DOHH2 (cell line): ENCODE results near the gene PACSIN1.

Experiments
- H3F3A ChIP-seq: fragments of 200-600 bp; sonication (generic), shearing (Covaris generic); 2 replicates; pipeline ENCODE4 v1.6.0; 2016; ENCODE audit warnings: antibody characterized with exemption, mild to moderate bottlenecking; ENCODE audit not compliant: control insufficient read depth, insufficient read depth
- H3K27ac ChIP-seq: fragments of 200-600 bp; sonication (generic); 2 replicates; pipeline ENCODE4 v1.5.1; 2014; ENCODE audit warnings: low read depth, mild to moderate bottlenecking, low read length, moderate library complexity
- H3K27me3 ChIP-seq: fragments of 200-600 bp; sonication (generic); 2 replicates; pipeline ENCODE4 v1.6.1; 2014; ENCODE audit warnings: mild to moderate bottlenecking, low read length, mixed read lengths; ENCODE audit not compliant: control insufficient read depth
- H3K36me3 ChIP-seq: fragments of 200-600 bp; sonication (generic); 2 replicates; pipeline ENCODE4 v1.6.1; 2014; ENCODE audit warnings: mild to moderate bottlenecking, low read length, moderate library complexity, mixed read lengths; ENCODE audit not compliant: control insufficient read depth
- H3K4me1 ChIP-seq: fragments of 200-600 bp; sonication (generic); 2 replicates; pipeline ENCODE4 v1.6.1; 2014; ENCODE audit warnings: mild to moderate bottlenecking, low read length, mixed read lengths; ENCODE audit not compliant: control insufficient read depth
- H3K4me2 ChIP-seq: fragments of 200-600 bp; sonication (generic); 2 replicates; pipeline ENCODE4 v1.6.0; 2014; ENCODE audit warnings: mild to moderate bottlenecking, low read length, moderate library complexity
- H3K4me3 ChIP-seq: fragments of 200-600 bp; sonication (generic); 2 replicates; pipeline ENCODE4 v1.5.1; 2014; ENCODE audit warnings: mild to moderate bottlenecking, low read length, mixed read lengths
- H3K79me2 ChIP-seq: fragments of 200-600 bp; sonication (generic); 2 replicates; pipeline ENCODE4 v1.6.1; 2014; ENCODE audit warnings: mild to moderate bottlenecking, low read length, mixed read lengths; ENCODE audit not compliant: control insufficient read depth
- H3K9me2 ChIP-seq: fragments of 200-600 bp; sonication (generic); replicated peaks from 2 replicates; pipeline ENCODE4 v1.6.1; 2014; ENCODE audit warnings: mild to moderate bottlenecking, low read length, mixed read lengths; ENCODE audit not compliant: control insufficient read depth
- H3K9me3 ChIP-seq: fragments of 200-600 bp; sonication (generic); 2 replicates; pipeline ENCODE4 v1.6.1; 2014; ENCODE audit warnings: antibody characterized with exemption, low read length, mixed read lengths; ENCODE audit not compliant: control insufficient read depth, insufficient read depth
- H4K20me1 ChIP-seq: fragments of 200-600 bp; sonication (generic); 2 replicates; pipeline ENCODE4 v1.6.0; 2014; ENCODE audit warnings: low read depth, mild to moderate bottlenecking, antibody characterized with exemption, low read length, moderate library complexity; ENCODE audit not compliant: control insufficient read depth, insufficient read depth
- CTCF ChIP-seq: fragments of 200-600 bp; sonication (generic); IDR thresholded peaks from one replicate; pipeline ENCODE4 v1.5.1; 2014; ENCODE audit warnings: antibody characterized with exemption, mild to moderate bottlenecking, low read depth, low read length; ENCODE audit not compliant: poor library complexity, severe bottlenecking
- EZH2phosphoT487 ChIP-seq: fragments of 200-600 bp; sonication (generic); IDR thresholded peaks from 2 replicates; pipeline ENCODE4 v1.6.1; 2017; ENCODE audit warnings: borderline replicate concordance, mild to moderate bottlenecking, antibody characterized with exemption, low read length, moderate library complexity, mixed read lengths

Gene PACSIN1

DNA sequence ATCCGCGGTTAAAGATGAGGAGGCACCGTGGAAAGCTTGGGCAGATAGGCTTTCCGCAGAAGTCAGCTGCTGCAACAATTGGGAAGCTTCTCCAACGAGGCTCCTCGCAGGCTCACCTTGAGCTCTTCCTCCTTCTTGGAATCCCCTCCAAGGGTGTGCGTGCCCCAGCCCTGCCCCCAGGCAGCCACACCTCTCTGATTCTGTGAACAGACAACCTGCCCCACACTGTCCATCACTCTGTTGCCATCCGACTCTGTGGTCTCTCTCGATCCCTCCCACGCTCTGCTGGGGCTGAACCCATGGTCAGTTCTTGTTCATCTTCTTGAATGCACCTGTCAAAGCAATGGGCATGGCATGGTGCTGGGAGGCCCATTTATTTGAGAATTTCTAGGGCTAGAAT is 31.5 kb downstream of the PACSIN1 start:
- Histone ChIP-seq H3K4me3 (no peak overlapping the region), H3K4me1 (no peaks in the 10 kb centered on the region), H3K4me2 (no peak overlapping the region), H3K9me3 (no peaks in the 10 kb centered on the region), H3K9me2 (no peaks in the 10 kb centered on the region), H3K27me3 (no peaks in the 10 kb centered on the region), H3F3A (no peaks in the 10 kb centered on the region), H3K27ac (no peak overlapping the region), H4K20me1 (no peaks in the 10 kb centered on the region), H3K79me2 (no peaks in the 10 kb centered on the region), H3K36me3 (no peaks in the 10 kb centered on the region)
- no peak for TF ChIP-seq CTCF
- TF ChIP-seq EZH2phosphoT487 = no peak

DNA sequence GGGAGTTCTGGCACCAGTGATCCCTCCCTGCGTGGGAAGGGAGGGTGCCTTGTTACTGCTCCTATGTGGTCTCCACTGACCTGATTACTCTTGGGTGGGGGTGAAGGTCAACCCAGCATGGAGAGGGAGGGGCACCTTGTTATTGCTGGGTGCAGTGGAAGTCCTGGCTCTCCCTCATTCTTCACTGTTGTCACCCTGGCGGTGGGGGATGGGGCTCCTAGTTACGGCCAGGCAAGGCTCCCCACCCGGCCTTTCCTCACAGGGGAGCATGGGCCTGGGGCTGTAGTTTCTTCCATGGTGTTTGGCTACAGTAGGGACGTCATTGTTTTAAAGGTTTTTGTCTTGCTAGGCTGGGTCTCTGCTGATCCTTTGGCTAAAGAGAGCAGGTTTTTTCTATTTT is 40.8 kb downstream of the PACSIN1 start:
- no peaks in the 10 kb centered on the region for H3K36me3 ChIP-seq
- no peaks in the 10 kb centered on the region for H3K27me3 ChIP-seq
- H3K27ac ChIP-seq = no peak overlapping the region
- H3F3A ChIP-seq = peaks cover 4% of the 10 kb centered on the region; the same call in 1 of the 2 replicates
- H3K4me2 ChIP-seq = no peak overlapping the region
- no peaks in the 10 kb centered on the region for H3K9me2 ChIP-seq
- 0 out of 2 replicates have a peak, but pooled peaks cover 7% of the 10 kb centered on the region for H3K9me3 ChIP-seq
- H3K4me1 ChIP-seq = no peaks in the 10 kb centered on the region
- H3K4me3 ChIP-seq = no peak overlapping the region
- H3K79me2 ChIP-seq = no peaks in the 10 kb centered on the region
- TF ChIP-seq EZH2phosphoT487 = no peak
- H4K20me1 ChIP-seq = no peaks in the 10 kb centered on the region

DNA sequence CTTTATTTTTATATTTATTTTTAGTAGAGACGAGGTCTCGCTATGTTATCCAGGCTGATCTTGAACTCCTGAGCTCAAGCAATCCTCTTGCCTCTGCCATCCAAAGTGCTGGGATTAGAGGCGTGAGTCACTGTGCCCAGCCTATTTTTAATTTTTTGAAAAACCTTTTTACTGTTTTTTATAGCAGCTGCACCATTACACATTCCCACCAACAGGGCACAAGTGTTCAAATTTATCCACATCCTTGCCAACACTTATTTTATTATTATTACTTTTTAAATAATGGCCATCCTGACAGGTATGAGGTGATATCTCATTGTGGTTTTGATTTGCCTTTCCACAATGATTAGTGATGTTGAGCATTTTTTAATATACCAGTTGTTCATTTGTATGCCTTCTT is 42.5 kb downstream of the PACSIN1 start:
- Histone ChIP-seq H4K20me1 (0 out of 2 replicates have a peak, but pooled peaks cover under 1% of the 10 kb centered on the region), H3K4me3 (no peak overlapping the region), H3K4me1 (no peaks in the 10 kb centered on the region), H3K9me3 (0 out of 2 replicates have a peak, but pooled peaks cover 7% of the 10 kb centered on the region), H3K27ac (no peak overlapping the region), H3F3A (peaks cover 4% of the 10 kb centered on the region; the same call in 1 of the 2 replicates), H3K4me2 (no peak overlapping the region), H3K36me3 (no peaks in the 10 kb centered on the region), H3K9me2 (no peaks in the 10 kb centered on the region), H3K79me2 (no peaks in the 10 kb centered on the region), H3K27me3 (no peaks in the 10 kb centered on the region)
- TF ChIP-seq EZH2phosphoT487 = no peak
- TF ChIP-seq CTCF = no peak

DNA sequence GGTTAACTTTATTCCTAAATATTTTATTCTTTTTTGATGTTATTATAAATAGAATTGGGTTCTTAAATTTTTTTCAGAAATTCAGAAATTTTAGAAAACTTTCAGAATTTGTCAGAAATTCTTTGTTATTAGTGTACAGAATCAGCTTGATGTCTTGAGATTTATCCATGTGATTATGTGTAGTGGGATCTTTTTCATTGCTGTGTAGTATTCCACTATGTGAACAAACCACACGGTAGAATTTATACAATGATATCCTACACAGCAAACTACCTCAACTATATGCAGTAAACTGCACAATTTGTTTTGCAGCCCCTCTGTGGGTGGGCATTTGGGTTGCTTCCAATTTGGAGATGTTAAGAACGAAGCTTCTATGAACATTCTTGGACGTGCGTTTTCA is 43.9 kb downstream of the PACSIN1 start:
- H3K79me2 ChIP-seq = no peaks in the 10 kb centered on the region
- no peaks in the 10 kb centered on the region for H3K27me3 ChIP-seq
- H3K4me2 ChIP-seq = no peak overlapping the region
- H3K27ac ChIP-seq = no peak overlapping the region
- no peaks in the 10 kb centered on the region for H3K36me3 ChIP-seq
- H3K4me1 ChIP-seq = no peaks in the 10 kb centered on the region
- TF ChIP-seq EZH2phosphoT487 (no peak), CTCF (no peak)
- H3K9me3 ChIP-seq = 0 out of 2 replicates have a peak, but pooled peaks cover 7% of the 10 kb centered on the region
- no peak overlapping the region for H3K4me3 ChIP-seq
- H3K9me2 ChIP-seq = no peaks in the 10 kb centered on the region
- H3F3A ChIP-seq = no peaks in the 10 kb centered on the region
- H4K20me1 ChIP-seq = peaks cover 4% of the 10 kb centered on the region; the same call in 1 of the 2 replicates
